GM12864 (cell line): ENCODE data around the gene PTBP1.
"Not testable (repeated sequence)": the region's sequence is repeated elsewhere in the genome, so short reads cannot be mapped to it uniquely, and the experiment has no call there.

Source experiments
- DNase-seq: peaks from one replicate; pipeline ENCODE4 v3.0.0-alpha.2; 2011; ENCODE audit warnings: low read depth
- H3K4me3 ChIP-seq: 2 replicates; pipeline ENCODE4 v1.5.1; 2011; ENCODE audit warnings: mild to moderate bottlenecking, low read depth, low read length, control low read depth
- CTCF ChIP-seq: IDR thresholded peaks from 2 replicates; pipeline ENCODE4 v1.5.1; 2011; ENCODE audit warnings: low read depth, mild to moderate bottlenecking, moderate library complexity, low read length, control low read depth, inconsistent platforms; ENCODE audit errors: missing control alignments

The PTBP1 gene

GRCh38 chr19:853014-853585 lies 55.8 kb downstream of the PTBP1 start:
- H3K4me3 ChIP-seq, result no peak overlapping the region
- TF ChIP-seq CTCF, result no peak
- no peak for DNase-seq

DNA sequence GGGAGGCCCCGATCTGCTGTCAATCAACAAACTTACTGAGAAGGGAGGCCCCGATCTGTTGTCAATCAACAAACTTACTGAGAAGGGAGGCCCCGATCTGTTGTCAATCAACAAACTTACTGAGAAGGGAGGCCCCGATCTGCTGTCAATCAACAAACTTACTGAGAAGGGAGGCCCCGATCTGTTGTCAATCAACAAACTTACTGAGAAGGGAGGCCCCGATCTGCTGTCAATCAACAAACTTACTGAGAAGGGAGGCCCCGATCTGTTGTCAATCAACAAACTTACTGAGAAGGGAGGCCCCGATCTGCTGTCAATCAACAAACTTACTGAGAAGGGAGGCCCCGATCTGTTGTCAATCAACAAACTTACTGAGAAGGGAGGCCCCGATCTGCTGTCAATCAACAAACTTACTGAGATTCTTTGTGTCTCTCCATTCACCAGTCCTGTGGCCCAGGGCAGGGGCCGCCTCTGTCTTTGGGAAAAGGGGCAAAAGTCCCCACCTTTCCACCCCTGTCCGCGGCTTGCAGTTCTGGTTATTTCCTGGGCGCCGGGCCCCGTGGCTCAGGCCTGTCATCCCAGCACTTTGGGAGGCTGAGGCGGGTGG lies 56.5 kb downstream of the PTBP1 start:
- not testable (repeated sequence) for DNase-seq

GRCh38 chr19:854549-854948 lies 57.3 kb downstream of the PTBP1 start:
- no peak for TF ChIP-seq CTCF
- DNase-seq, result no peak
- H3K4me3 ChIP-seq, result no peak overlapping the region

More for the DNA sequence above, 56.5 kb downstream of the PTBP1 start:
- H3K4me3 ChIP-seq, result not testable (repeated sequence)

GRCh38 chr19:855142-855541 lies 57.9 kb downstream of the PTBP1 start:
- H3K4me3 ChIP-seq, result no peak overlapping the region
- no peak for TF ChIP-seq CTCF
- no peak for DNase-seq

DNA sequence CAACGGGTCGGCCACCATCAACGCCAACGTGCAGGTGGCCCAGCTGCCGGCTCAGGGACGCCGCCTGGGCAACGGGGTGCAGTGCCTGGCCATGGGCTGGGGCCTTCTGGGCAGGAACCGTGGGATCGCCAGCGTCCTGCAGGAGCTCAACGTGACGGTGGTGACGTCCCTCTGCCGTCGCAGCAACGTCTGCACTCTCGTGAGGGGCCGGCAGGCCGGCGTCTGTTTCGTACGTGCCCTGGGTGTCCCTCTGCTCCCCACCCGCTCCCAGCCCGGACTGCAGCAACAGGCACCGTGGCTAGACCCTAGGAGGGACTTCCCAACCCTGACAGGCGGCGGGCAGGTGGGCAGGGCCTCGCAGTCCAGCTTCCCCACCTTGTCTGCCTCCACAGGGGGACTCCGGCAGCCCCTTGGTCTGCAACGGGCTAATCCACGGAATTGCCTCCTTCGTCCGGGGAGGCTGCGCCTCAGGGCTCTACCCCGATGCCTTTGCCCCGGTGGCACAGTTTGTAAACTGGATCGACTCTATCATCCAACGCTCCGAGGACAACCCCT lies 58.4 kb downstream of the PTBP1 start:
- H3K4me3 ChIP-seq, result no peak overlapping the region
- DNase-seq, result no peak
- no peak for TF ChIP-seq CTCF

- no peak for TF ChIP-seq CTCF
- no peak for DNase-seq
- no peak overlapping the region for H3K4me3 ChIP-seq
Measured at GRCh38 chr19:858284-858683, 61.0 kb downstream of the PTBP1 start.

DNA sequence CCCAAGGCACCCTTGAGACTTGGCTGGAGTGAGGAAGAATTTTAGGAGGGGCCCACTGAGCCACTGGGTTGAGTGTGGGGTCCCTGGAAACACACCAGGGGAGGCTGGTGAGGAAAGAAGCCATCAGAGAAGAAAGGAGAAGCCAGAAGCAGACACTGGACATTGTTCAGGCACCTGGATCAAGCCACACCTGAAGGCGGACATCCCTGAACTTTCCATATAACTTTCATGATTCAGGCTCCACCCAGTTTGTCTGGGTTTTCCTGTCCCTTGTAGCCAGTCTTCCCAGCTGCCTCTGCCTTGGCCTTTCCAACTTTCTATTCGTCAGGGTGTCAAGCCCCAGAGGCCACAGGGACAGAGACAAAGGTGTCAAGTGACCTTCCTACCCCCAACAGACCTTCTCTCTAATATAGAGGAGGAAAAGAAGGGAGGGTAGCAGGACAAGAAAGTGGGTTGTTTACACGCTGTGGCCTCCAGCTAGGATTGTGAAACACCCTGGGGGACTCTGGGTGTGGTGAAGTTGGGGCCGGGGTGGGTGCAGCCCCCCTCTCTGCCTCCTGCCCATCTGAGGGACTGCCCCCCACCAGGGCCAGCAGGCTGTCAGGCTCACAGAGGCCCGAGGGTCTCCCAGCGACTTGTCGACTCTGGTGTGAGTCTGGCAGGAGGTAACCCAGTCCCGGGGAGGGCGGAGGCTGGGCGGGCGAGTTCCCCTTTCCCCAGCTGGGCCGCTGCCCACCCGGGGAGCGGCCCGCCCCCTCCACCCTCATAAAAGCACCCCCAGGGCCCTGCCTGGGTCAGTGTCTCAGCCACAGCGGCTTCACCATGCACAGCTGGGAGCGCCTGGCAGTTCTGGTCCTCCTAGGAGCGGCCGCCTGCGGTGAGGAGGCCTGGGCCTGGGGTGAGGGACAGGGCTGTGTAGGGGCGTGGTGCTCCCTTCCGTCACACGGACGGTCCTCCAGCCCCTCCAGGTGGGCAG lies 61.9 kb downstream of the PTBP1 start, which contains the start of gene CFD:
Gene CFD (plus strand): TSS at position 797 of the 976 bp plus-strand sequence. CDS start 26 bp downstream, at position 823.
- TF ChIP-seq CTCF, result no peak
- no peak for DNase-seq
- no peak within 1 kb of the TSS for H3K4me3 ChIP-seq
